ENCODE data around the gene STT3A. TPM values are rescaled to one million over a fixed set of nuclear protein-coding genes. Genes with fewer than 3 reads are reported as not detected.

STT3A gene
- total and polyA plus RNA-seq, 2 of the 13 experiments (the other 11 are each of a cell fraction or from before 2014, with no cell fraction given), result 229 to 319 TPM

DNA sequence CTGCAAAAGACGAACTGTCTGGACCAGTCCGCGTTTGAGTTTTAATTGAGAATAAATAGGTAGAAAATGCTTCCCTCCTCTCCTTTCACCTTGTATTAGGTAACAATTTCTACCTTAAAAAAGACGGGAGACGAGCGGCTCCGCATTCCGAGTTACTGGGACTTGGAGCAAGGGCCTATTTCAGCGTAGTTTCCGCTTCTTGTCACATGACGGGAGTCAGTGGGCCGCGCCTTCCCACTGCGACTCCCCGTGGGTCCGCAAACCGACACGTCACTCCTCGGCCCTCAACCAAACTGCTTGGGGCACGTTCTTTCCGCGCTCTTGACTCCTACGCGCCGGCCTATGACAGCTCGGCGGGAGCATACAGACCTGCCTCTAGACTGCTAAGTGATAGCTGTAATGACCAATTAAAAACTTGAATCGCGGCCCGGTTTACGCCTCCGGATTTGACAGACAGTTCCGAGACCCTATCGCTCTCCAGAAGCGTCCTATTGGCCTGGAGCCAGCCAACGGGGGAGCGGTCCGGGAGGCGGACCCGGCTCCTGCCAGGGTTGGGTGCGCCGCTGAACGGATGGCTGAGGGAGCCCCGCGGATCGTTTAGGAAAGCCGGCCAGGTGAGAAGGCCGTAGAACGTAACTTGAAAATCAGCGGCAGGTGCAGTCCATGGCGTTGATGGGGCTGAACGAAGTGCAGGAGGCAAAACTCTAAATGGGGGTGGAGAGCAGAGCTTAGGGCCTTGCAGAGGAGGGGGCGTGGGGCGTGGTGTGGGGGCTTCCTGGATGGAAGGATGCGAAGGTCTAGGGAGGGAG lies at the start of gene STT3A (continued):
- peak; percentile 47 for TF ChIP-seq ZNF781 (CRISPR knock-in tag; IDR thresholded peaks at IDR 0.05; ENCODE audit: borderline replicate concordance, not compliant biosample characterization)
- TF ChIP-seq NFATC3 (CRISPR knock-in tag; IDR thresholded peaks at IDR 0.05), result no peak
- TF ChIP-seq NR2F1 (CRISPR knock-in tag; IDR thresholded peaks at IDR 0.05), result no peak
- TF ChIP-seq MAF1 (CRISPR knock-in tag; IDR thresholded peaks at IDR 0.05; ENCODE audit: borderline replicate concordance), result peak; percentile 34; the same call in 1 of the 2 replicates
- TF ChIP-seq, protein P1, sequence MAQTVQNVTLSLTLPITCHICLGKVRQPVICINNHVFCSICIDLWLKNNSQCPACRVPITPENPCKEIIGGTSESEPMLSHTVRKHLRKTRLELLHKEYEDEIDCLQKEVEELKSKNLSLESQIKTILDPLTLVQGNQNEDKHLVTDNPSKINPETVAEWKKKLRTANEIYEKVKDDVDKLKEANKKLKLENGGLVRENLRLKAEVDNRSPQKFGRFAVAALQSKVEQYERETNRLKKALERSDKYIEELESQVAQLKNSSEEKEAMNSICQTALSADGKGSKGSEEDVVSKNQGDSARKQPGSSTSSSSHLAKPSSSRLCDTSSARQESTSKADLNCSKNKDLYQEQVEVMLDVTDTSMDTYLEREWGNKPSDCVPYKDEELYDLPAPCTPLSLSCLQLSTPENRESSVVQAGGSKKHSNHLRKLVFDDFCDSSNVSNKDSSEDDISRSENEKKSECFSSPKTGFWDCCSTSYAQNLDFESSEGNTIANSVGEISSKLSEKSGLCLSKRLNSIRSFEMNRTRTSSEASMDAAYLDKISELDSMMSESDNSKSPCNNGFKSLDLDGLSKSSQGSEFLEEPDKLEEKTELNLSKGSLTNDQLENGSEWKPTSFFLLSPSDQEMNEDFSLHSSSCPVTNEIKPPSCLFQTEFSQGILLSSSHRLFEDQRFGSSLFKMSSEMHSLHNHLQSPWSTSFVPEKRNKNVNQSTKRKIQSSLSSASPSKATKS (CRISPR knock-in tag; IDR thresholded peaks at IDR 0.05), result no peak
- TF ChIP-seq, protein P2, sequence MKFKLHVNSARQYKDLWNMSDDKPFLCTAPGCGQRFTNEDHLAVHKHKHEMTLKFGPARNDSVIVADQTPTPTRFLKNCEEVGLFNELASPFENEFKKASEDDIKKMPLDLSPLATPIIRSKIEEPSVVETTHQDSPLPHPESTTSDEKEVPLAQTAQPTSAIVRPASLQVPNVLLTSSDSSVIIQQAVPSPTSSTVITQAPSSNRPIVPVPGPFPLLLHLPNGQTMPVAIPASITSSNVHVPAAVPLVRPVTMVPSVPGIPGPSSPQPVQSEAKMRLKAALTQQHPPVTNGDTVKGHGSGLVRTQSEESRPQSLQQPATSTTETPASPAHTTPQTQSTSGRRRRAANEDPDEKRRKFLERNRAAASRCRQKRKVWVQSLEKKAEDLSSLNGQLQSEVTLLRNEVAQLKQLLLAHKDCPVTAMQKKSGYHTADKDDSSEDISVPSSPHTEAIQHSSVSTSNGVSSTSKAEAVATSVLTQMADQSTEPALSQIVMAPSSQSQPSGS (CRISPR knock-in tag; IDR thresholded peaks at IDR 0.05), result peak; percentile 78
- TF ChIP-seq, protein P3, sequence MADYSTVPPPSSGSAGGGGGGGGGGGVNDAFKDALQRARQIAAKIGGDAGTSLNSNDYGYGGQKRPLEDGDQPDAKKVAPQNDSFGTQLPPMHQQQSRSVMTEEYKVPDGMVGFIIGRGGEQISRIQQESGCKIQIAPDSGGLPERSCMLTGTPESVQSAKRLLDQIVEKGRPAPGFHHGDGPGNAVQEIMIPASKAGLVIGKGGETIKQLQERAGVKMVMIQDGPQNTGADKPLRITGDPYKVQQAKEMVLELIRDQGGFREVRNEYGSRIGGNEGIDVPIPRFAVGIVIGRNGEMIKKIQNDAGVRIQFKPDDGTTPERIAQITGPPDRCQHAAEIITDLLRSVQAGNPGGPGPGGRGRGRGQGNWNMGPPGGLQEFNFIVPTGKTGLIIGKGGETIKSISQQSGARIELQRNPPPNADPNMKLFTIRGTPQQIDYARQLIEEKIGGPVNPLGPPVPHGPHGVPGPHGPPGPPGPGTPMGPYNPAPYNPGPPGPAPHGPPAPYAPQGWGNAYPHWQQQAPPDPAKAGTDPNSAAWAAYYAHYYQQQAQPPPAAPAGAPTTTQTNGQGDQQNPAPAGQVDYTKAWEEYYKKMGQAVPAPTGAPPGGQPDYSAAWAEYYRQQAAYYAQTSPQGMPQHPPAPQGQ (CRISPR knock-in tag; IDR thresholded peaks at IDR 0.05; ENCODE audit: borderline replicate concordance), result no peak
- TF ChIP-seq, protein P4, sequence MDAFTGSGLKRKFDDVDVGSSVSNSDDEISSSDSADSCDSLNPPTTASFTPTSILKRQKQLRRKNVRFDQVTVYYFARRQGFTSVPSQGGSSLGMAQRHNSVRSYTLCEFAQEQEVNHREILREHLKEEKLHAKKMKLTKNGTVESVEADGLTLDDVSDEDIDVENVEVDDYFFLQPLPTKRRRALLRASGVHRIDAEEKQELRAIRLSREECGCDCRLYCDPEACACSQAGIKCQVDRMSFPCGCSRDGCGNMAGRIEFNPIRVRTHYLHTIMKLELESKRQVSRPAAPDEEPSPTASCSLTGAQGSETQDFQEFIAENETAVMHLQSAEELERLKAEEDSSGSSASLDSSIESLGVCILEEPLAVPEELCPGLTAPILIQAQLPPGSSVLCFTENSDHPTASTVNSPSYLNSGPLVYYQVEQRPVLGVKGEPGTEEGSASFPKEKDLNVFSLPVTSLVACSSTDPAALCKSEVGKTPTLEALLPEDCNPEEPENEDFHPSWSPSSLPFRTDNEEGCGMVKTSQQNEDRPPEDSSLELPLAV (CRISPR knock-in tag; conservative IDR thresholded peaks at IDR 0.05; ENCODE audit: low read depth), result no peak
- peak; percentile 61; the same call in 1 of the 2 replicates for TF ChIP-seq ZSCAN12 (CRISPR knock-in tag; IDR thresholded peaks at IDR 0.05)
- TF ChIP-seq MED1 (CRISPR knock-in tag; IDR thresholded peaks at IDR 0.05), result peak; percentile 42
- no peak for TF ChIP-seq ZC3H13 (CRISPR knock-in tag; IDR thresholded peaks at IDR 0.05)
- no peak; the same call in 1 of the 2 replicates for TF ChIP-seq ZNF570 (CRISPR knock-in tag; IDR thresholded peaks at IDR 0.05; ENCODE audit: borderline replicate concordance)
- no peak for TF ChIP-seq ZNF746 (CRISPR knock-in tag; IDR thresholded peaks at IDR 0.05)
- no peak; the same call in 1 of the 2 replicates for TF ChIP-seq ZBTB7A (CRISPR knock-in tag; IDR thresholded peaks at IDR 0.05)
- no peak for TF ChIP-seq FOXP1 (IDR thresholded peaks at IDR 0.05)
- TF ChIP-seq FOXP1 (CRISPR knock-in tag; IDR thresholded peaks at IDR 0.05), result no peak
- peak; percentile 76 for TF ChIP-seq RBM39 (IDR thresholded peaks at IDR 0.05; ENCODE audit: low read depth, low read length, poor library complexity, severe bottlenecking)
- no peak; the same call in 1 of the 2 replicates for TF ChIP-seq ZNF225 (CRISPR knock-in tag; IDR thresholded peaks at IDR 0.05)
- peak; percentile 54 for TF ChIP-seq SKI (IDR thresholded peaks at IDR 0.05; ENCODE audit: partially characterized antibody)
- TF ChIP-seq PHF5A (CRISPR knock-in tag; IDR thresholded peaks at IDR 0.05; ENCODE audit: low read depth, unreplicated experiment), result no peak
- no peak for TF ChIP-seq MBD4 (IDR thresholded peaks at IDR 0.05; ENCODE audit: borderline replicate concordance, low read length)
- TF ChIP-seq ZNF460 (CRISPR knock-in tag; IDR thresholded peaks at IDR 0.05; ENCODE audit: borderline replicate concordance), result no peak
